Measurements from ENCODE around the gene ITGB2.

DNA sequence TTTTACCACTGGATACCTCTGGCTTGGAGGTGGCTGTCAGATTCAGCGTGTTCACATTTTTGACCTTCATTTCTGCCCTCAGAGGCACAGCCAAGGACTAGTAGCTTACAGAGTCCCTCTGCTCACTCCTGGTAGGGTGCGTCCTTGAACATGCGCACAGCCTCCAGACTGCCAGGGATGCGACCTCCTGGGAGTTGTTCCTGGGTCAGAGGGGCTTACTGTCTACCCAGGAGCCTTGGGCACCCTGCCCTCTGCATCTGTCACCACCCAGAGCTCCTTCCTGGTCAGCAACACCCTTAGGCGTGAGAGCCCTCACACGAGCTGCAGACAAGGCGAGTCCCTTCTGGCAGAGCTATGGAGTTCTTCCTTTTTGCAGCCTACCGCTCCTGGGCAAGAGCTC is 20.9 kb upstream of the ITGB2 start:
- TF ChIP-seq, protein P1, sequence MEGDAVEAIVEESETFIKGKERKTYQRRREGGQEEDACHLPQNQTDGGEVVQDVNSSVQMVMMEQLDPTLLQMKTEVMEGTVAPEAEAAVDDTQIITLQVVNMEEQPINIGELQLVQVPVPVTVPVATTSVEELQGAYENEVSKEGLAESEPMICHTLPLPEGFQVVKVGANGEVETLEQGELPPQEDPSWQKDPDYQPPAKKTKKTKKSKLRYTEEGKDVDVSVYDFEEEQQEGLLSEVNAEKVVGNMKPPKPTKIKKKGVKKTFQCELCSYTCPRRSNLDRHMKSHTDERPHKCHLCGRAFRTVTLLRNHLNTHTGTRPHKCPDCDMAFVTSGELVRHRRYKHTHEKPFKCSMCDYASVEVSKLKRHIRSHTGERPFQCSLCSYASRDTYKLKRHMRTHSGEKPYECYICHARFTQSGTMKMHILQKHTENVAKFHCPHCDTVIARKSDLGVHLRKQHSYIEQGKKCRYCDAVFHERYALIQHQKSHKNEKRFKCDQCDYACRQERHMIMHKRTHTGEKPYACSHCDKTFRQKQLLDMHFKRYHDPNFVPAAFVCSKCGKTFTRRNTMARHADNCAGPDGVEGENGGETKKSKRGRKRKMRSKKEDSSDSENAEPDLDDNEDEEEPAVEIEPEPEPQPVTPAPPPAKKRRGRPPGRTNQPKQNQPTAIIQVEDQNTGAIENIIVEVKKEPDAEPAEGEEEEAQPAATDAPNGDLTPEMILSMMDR (IDR thresholded peaks at IDR 0.05; ENCODE audit: low read depth, low read length): no peak
- TF ChIP-seq EZH2phosphoT487 (IDR thresholded peaks at IDR 0.05; ENCODE audit: low read depth): no peak

Data from OCI-LY3 (cell line).